H1 (cell line): ENCODE data around the gene PIK3C2G. TPM values are rescaled to one million over a fixed set of nuclear protein-coding genes. Genes with fewer than 3 reads are reported as not detected.

Experiments used
- CTCF ChIA-PET: fragments of 300-600 bp; sonication (Branson Sonifier 250); formaldehyde crosslinking; loops from one replicate; lab custom pipeline; 2021; ENCODE audit not compliant: partially characterized antibody; lab: Charles Lee
- POLR2A ChIA-PET: fragments of 300-600 bp; sonication (Branson Sonifier 250); formaldehyde crosslinking; loops from one replicate; lab custom pipeline; 2021; ENCODE audit warnings: inconsistent platforms; ENCODE audit not compliant: partially characterized antibody; lab: Charles Lee
- DNase-seq, 2 experiments: peaks; one replicate each; pipeline versions ENCODE4 v3.0.0 to v3.0.0-alpha.2; 2010 to 2022; ENCODE audit warnings: low spot score in 2 of 2, low read depth in 1 of 2, mixed read lengths in 1 of 2
- FAIRE-seq: peaks from 2 replicates; lab custom pipeline; 2011; peaks lifted over from hg19 to GRCh38; lab: Jason Lieb, UNC
- H2AFZ ChIP-seq: 2 replicates; pipeline ENCODE4 v1.8.1; 2012; ENCODE audit warnings: low read length, inconsistent platforms
- H2AK5ac ChIP-seq: 2 replicates; pipeline ENCODE4 v1.6.1; 2013; ENCODE audit warnings: low read depth, low read length
- H2BK120ac ChIP-seq: replicated peaks from 2 replicates; pipeline ENCODE3; 2013; ENCODE audit warnings: low read depth, low read length, inconsistent platforms
- H2BK12ac ChIP-seq: 2 replicates; pipeline ENCODE4 v1.6.1; 2013; ENCODE audit warnings: low read depth, low read length
- H2BK15ac ChIP-seq: 2 replicates; pipeline ENCODE4 v1.6.1; 2013; ENCODE audit warnings: low read length
- H2BK20ac ChIP-seq: 2 replicates; pipeline ENCODE4 v1.6.1; 2013; ENCODE audit warnings: low read length
- H2BK5ac ChIP-seq: 2 replicates; pipeline ENCODE4 v1.6.1; 2013; ENCODE audit warnings: low read depth, low read length
- H3K14ac ChIP-seq: 2 replicates; pipeline ENCODE4 v1.6.1; 2013; ENCODE audit warnings: inconsistent platforms; ENCODE audit not compliant: insufficient read length
- H3K18ac ChIP-seq: 2 replicates; pipeline ENCODE4 v1.6.1; 2013; ENCODE audit warnings: low read length; ENCODE audit errors: extremely low read depth
- H3K23ac ChIP-seq: 2 replicates; pipeline ENCODE4 v1.6.1; 2013; ENCODE audit warnings: inconsistent platforms; ENCODE audit not compliant: insufficient read length
- H3K23me2 ChIP-seq: 2 replicates; pipeline ENCODE4 v1.6.1; 2013; ENCODE audit warnings: low read depth, low read length
- H3K27ac ChIP-seq: 2 replicates; pipeline ENCODE4 v1.6.1; 2011; ENCODE audit warnings: low read depth, low read length, inconsistent platforms
- H3K27me3 ChIP-seq, 4 experiments: replicated peaks in 1 of 4; 1 replicate in 1 of 4; 2 replicates in 3 of 4; pipeline versions ENCODE4 v1.6.1 to v1.8.1; 2011 to 2013; ENCODE audit warnings: low read length in 3 of 4, mild to moderate bottlenecking in 3 of 4, inconsistent platforms in 2 of 4, mixed read lengths in 2 of 4, moderate library complexity in 1 of 4; ENCODE audit not compliant: control insufficient read depth in 3 of 4, insufficient read depth in 3 of 4; ENCODE audit errors: extremely low read depth in 1 of 4
- H3K36me3 ChIP-seq, 4 experiments: 2 replicates each; pipeline versions ENCODE4 v1.6.1 to v1.8.1; 2011 to 2013; ENCODE audit warnings: mild to moderate bottlenecking in 4 of 4, low read length in 3 of 4, moderate library complexity in 2 of 4, control low read depth in 1 of 4, inconsistent platforms in 1 of 4; ENCODE audit not compliant: insufficient read depth in 4 of 4, control insufficient read depth in 2 of 4
- H3K4ac ChIP-seq: replicated peaks from 2 replicates; pipeline ENCODE3; 2013; ENCODE audit warnings: low read length, low read depth, mixed read lengths, inconsistent platforms; ENCODE audit not compliant: insufficient read length
- H3K4me1 ChIP-seq, 4 experiments: replicated peaks in 1 of 4; 1 replicate in 1 of 4; 2 replicates in 3 of 4; pipeline versions ENCODE4 v1.6.1 to v1.8.1; 2011 to 2013; ENCODE audit warnings: low read length in 3 of 4, inconsistent platforms in 2 of 4, mixed read lengths in 1 of 4; ENCODE audit not compliant: insufficient read depth in 4 of 4, control insufficient read depth in 3 of 4
- H3K4me2 ChIP-seq, 2 experiments: 2 replicates each; pipeline versions ENCODE4 v1.6.1 to v1.8.1; 2011 to 2013; ENCODE audit warnings: low read depth in 2 of 2, low read length in 2 of 2, control low read depth in 1 of 2, inconsistent platforms in 1 of 2, mild to moderate bottlenecking in 1 of 2; ENCODE audit not compliant: insufficient read depth in 1 of 2
- H3K4me3 ChIP-seq, 4 experiments: fragments of 200-600, 300-600 bp in 1 of 4; sonication (generic), shearing (Covaris generic), sonication (Bioruptor Twin) in 1 of 4; 2 replicates each; pipeline versions ENCODE4 v1.5.1 to v1.8.1; 2011 to 2016; ENCODE audit warnings: low read length in 4 of 4, low read depth in 3 of 4, control low read depth in 2 of 4, inconsistent platforms in 2 of 4, mild to moderate bottlenecking in 2 of 4, mixed read lengths in 1 of 4, moderate library complexity in 1 of 4; ENCODE audit not compliant: insufficient read depth in 2 of 4; ENCODE audit errors: extremely low read depth in 1 of 4
- H3K56ac ChIP-seq: replicated peaks from 2 replicates; pipeline ENCODE3; 2013; ENCODE audit warnings: low read depth, mild to moderate bottlenecking, mixed read lengths, low read length, inconsistent platforms; ENCODE audit not compliant: insufficient read length
- H3K79me1 ChIP-seq: 2 replicates; pipeline ENCODE4 v1.6.1; 2013; ENCODE audit warnings: low read depth, low read length, control low read depth
- H3K79me2 ChIP-seq, 2 experiments: 2 replicates each; pipeline versions ENCODE4 v1.6.1 to v1.8.1; 2012 to 2013; ENCODE audit warnings: low read length in 2 of 2, mild to moderate bottlenecking in 2 of 2, inconsistent platforms in 1 of 2; ENCODE audit not compliant: insufficient read depth in 2 of 2, control insufficient read depth in 1 of 2
- H3K9ac ChIP-seq, 4 experiments: replicated peaks in 1 of 4; 1 replicate in 1 of 4; 2 replicates in 3 of 4; pipeline versions ENCODE4 v1.6.1 to v1.8.1; 2011 to 2013; ENCODE audit warnings: low read depth in 3 of 4, low read length in 3 of 4, control low read depth in 2 of 4, mild to moderate bottlenecking in 2 of 4, moderate library complexity in 2 of 4, inconsistent platforms in 1 of 4; ENCODE audit errors: extremely low read depth in 1 of 4
- H3K9me3 ChIP-seq, 2 experiments: 2 replicates each; pipeline versions ENCODE4 v1.6.1 to v1.8.1; 2012 to 2013; ENCODE audit warnings: mild to moderate bottlenecking in 2 of 2, moderate library complexity in 2 of 2, control low read depth in 1 of 2, inconsistent platforms in 1 of 2, low read depth in 1 of 2, low read length in 1 of 2, mixed read lengths in 1 of 2; ENCODE audit not compliant: insufficient read depth in 2 of 2
- H4K20me1 ChIP-seq, 2 experiments: replicated peaks in 1 of 2; 2 replicates each; pipeline versions ENCODE3 to v1.8.1; 2011 to 2013; ENCODE audit warnings: inconsistent platforms in 2 of 2, low read length in 2 of 2, mild to moderate bottlenecking in 1 of 2; ENCODE audit not compliant: insufficient read depth in 2 of 2, control insufficient read depth in 1 of 2
- H4K5ac ChIP-seq: 2 replicates; pipeline ENCODE4 v1.6.1; 2013; ENCODE audit warnings: low read length, low read depth, mixed read lengths, inconsistent platforms; ENCODE audit not compliant: insufficient read length
- H4K8ac ChIP-seq: 2 replicates; pipeline ENCODE4 v1.8.0; 2013; ENCODE audit warnings: mild to moderate bottlenecking, moderate library complexity, low read length, inconsistent platforms; ENCODE audit not compliant: insufficient read depth; ENCODE audit errors: extremely low read depth
- H4K91ac ChIP-seq: replicated peaks from 2 replicates; pipeline ENCODE3; 2013; ENCODE audit warnings: low read length, mixed read lengths, inconsistent platforms; ENCODE audit not compliant: insufficient read length
- ZNF274 ChIP-seq: IDR thresholded peaks from 2 replicates; pipeline ENCODE4 v1.7.0; 2012; ENCODE audit warnings: low read length, borderline replicate concordance; ENCODE audit errors: extremely low read depth
- WGBS, 2 experiments: shearing (Covaris generic) in 1 of 2; methylation state at CpG; one replicate each; pipeline versions ENCODE4 v1.1.6 to v1.1.7; 2013 to 2015; ENCODE audit warnings: low lambda C conversion rate in 2 of 2, mixed read lengths in 2 of 2, inconsistent platforms in 1 of 2, low coverage in 1 of 2, missing lambda C conversion rate in 1 of 2; ENCODE audit not compliant: insufficient replicate concordance in 2 of 2, insufficient coverage in 1 of 2, insufficient read length in 1 of 2; ENCODE audit errors: extremely low coverage in 1 of 2, missing lambda C conversion rate in 1 of 2; 5-methylcytosine and 5-hydroxymethylcytosine counted together
- polyA plus RNA-seq, 7 experiments: library from polyadenylated mRNA; depleted of rRNA in 3 of 7; stranded (reverse) in 5 of 7; unstranded in 2 of 7; fragments of >200 nt in 5 of 7; fragments of 200-250 nt in 2 of 7; gene quantifications; 1 replicate in 5 of 7; 2 replicates in 1 of 7; 4 replicates in 1 of 7; pipeline versions ENCODE4 v1.2.1 to v1.2.3, GENCODE V29; 2011 to 2013; ENCODE audit warnings: missing spikeins in 2 of 7, mixed read lengths in 2 of 7
- total RNA-seq: library from RNA; stranded (reverse); fragmentation: NEBNext Ultra II Directional; extraction: Animal tissue kit (Norgen Biotek cat#: 25700); gene quantifications from 2 replicates; pipeline ENCODE4 v1.2.1, GENCODE V29; 2021
- TF ChIP-seq, protein P1 (sequence below): IDR thresholded peaks from 2 replicates; pipeline ENCODE4 v1.6.1; 2011; ENCODE audit warnings: low read length, improper control_type of control experiment

PIK3C2G gene
- total and polyA plus RNA-seq, 2 of the 8 experiments (the other 6 are each of a cell fraction or from before 2014, with no cell fraction given), result not detected

DNA sequence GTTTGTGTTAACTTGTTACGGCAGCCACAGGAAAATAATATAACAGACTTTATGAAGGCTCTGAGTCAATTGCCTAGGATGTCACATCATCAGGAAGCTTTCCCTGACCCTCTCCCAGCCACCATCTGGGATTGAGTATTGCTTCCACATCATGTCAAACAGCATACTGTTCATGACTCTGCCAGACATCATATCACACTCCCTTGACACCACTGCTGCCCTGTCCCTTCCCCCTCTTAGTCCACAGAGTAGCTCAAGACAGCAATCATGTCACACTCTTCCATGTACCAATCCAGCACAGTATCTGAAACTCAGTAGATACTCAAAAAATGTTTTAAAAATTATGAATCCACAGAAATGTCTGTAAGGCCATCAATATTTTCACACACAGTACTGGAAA lies 168.0 kb downstream of the PIK3C2G start:
- Histone ChIP-seq H2BK20ac (no peak overlapping the region), H3K4me3 (no peak overlapping the region), H3K23me2 (no peaks in the 10 kb centered on the region), H4K20me1 (no peaks in the 10 kb centered on the region), H2AFZ (no peak overlapping the region), H4K91ac (peak overlapping the region; percentile 22), H2BK120ac (no peak overlapping the region), H4K8ac (no peak overlapping the region), H3K79me2 (no peaks in the 10 kb centered on the region), H3K4me2 (no peak overlapping the region; a peak in 1 of 4 replicates), H2BK12ac (peak overlapping the region; percentile 52; the same call in 1 of the 2 replicates), H3K56ac (no peak overlapping the region), H3K27ac (no peak overlapping the region), H3K14ac (no peak overlapping the region), H3K23ac (no peak overlapping the region), H3K18ac (no peak overlapping the region), H2AK5ac (0 out of 2 replicates have a peak overlapping the region, but pooled peaks have one; percentile 9), H3K4me1 (peaks cover 0 to 3% (median under 1%) of the 10 kb centered on the region in 4 experiments; a peak in 3 of 7 replicates), H2BK15ac (no peak overlapping the region), H3K4ac (no peak overlapping the region), H2BK5ac (no peak overlapping the region), H3K27me3 (no peaks in the 10 kb centered on the region), H3K9ac (no peak overlapping the region), H4K5ac (no peak overlapping the region), H3K79me1 (no peaks in the 10 kb centered on the region), H3K36me3 (no peaks in the 10 kb centered on the region), H3K9me3 (no peaks in the 10 kb centered on the region)
- ChIA-PET CTCF (interaction anchor here (1.0 to 1.6 kb wide), 10 partner anchors 26 to 757 kb away, joined by 3 to 5 read pairs (median 4); no protein-coding TSS in a partner anchor), POLR2A (no interaction called here)
- no peak for FAIRE-seq
- DNase-seq, result no peak
- no peak for TF ChIP-seq ZNF274
- TF ChIP-seq, protein P1, sequence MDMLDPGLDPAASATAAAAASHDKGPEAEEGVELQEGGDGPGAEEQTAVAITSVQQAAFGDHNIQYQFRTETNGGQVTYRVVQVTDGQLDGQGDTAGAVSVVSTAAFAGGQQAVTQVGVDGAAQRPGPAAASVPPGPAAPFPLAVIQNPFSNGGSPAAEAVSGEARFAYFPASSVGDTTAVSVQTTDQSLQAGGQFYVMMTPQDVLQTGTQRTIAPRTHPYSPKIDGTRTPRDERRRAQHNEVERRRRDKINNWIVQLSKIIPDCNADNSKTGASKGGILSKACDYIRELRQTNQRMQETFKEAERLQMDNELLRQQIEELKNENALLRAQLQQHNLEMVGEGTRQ, result no peak
- 100% methylated on average over 1 of the region's 1 CpG; no CpG with 5 or more reads in 1 of the 2 experiments for WGBS, 2 experiments
